Measurements from ENCODE around the gene SLC25A47.

Gene SLC25A47

DNA sequence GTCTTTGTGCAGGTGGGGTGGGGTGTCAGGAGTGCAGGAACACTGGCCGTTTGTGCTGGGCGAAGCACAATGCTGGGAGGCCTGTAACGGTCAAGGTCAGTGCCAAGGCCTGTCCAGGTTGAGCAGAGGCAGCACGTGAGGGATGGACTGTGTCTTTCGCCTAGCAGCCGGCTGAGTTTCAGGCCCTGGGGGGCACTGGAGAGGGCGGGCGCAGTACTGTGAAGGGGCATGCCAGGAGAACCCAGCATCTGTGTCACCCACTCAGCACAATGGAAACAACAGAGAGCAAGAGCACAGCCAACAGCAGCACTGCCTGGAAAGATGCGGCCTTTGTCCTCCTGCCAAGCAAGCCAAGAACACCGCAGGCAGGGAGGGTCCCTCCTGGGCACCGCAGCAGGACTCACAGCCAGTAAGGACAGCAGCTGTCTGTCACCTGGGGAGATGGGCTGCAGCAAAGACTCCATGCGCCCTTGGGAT, 25.2 kb downstream of the SLC25A47 start:
- no peak for DNase-seq (ENCODE audit: low read depth in 2 of 2)

DNA sequence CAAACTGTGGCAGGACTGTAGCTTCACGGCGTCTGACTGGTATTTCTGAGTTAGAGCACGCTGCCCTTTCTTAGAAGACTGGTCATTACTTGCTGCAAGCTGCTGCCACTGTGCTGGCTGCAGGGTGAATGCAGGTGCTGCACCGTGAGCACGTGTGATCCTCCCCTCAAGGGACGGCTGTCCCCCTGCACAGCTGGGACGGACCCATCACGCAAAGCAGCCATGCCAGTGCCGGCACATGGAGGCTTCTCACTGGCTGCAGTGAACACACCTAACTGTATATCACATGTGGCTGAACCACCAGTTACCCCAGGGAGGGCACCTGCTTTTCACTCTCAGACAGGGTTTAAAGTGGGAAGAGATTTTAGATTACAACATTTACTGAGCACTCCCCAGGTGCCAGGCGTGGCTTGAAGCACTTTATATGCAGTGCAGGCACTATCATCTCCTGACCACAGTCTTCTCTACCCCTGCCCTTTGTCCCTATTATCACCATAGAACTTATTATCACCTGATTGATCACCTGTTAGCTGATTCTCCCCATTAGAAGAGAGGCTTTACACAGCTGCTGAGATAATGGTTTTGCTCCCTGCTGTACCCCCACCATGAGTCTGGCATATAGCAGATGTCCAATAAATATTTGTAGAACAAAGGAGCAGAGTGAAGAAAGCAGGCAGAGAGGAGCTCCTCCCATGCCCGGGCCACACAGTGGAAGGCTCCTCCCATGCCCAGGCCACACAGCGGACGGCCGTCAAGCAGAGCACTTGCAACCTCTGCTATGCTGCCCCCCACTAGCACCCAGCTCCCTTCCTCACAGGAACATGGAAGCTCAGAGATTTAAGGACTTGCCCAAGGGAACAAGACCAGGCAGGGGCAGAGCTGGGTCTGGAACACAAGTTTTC, 25.9 kb downstream of the SLC25A47 start:
- DNase-seq (ENCODE audit: low read depth in 2 of 2) = no peak

DNA sequence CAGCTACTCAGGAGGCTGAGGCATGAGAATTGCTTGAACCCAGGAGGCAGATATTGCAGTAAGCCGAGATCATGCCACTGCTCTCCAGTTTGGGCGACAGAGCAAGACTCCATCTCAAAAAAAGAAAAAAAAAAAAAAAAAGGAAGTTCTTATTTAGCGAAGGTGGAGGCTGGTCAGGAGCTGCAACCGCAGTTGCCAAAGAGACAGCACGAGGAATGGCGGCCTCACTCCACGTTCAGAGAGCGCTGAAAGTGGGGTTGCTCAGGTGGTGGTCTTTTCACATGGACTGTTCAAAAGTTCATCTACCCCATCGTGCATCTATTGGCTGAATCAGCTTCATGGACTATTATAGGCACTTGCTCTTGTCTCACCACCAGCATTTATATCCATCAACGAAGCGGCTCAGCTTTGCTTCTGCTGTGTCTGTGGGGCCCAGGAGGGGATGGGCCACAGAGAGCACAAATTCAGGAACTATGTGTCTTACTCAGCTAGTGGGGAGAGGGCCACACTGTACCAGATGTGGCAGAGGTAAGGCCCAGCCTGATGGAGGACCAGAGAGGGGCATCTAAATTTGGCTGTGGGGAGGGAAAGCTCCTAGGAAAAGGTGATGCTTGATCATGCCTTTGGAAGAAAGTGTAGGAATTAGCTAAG, 27.3 kb downstream of the SLC25A47 start:
- no peak for DNase-seq (ENCODE audit: low read depth in 2 of 2)

DNA sequence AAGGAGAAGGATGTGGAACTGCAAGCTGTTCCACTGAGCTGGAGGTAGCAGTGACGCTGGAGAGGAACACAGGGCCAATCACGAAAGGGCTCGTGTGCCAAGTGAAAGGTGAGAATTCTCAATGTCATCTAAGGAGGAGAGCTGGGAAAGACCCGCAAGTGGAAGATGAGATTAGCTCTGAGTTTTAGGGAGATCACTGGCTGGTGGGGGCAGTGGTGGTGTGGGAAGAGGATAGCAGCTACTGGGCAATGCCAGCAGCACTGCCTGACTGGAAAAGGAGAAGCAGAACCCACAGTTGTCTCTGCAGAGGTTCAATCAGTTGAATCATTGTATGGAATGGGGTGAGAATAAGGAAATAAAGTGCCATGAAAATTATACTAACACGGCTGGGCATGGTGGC, 27.8 kb downstream of the SLC25A47 start:
- DNase-seq (ENCODE audit: low read depth in 2 of 2) = no peak

DNA sequence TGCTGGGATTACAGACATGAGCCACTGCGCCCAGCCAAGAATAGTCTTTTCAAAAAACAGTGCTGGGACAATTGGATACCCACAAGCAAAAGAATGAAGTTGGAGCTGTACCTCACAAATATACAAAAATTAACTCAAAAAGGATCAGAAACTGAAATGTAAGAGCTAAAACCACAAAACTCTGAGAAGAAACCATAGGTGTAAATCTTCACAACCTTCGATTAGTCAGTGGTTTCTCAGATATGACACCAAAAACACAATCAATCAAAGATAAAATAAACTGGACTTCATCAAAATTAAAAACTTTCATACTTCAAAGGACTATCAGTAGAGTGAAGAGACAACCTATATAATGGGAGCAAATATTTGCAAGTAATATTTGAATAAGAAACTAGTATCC, 35.3 kb downstream of the SLC25A47 start:
- DNase-seq (ENCODE audit: low read depth in 2 of 2) = no peak

DNA sequence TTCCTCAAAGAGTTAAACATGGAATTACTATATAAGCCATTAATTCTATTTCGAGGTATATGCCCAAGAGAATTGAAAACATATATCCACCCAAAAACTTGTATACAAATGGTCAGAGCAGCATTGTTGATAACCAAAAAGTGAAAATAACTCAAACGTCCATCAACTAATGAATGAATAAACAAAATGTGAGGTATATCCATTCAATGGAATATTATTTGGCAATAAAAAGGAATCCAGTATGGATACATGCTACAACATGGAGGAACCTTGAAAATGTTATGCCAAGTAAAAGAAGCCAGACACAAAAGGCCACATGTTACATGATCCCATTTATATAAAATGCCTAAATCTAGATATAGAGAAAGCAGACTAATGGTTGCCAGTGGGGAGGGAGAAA, 36.0 kb downstream of the SLC25A47 start:
- no peak for DNase-seq (ENCODE audit: low read depth in 2 of 2)

DNA sequence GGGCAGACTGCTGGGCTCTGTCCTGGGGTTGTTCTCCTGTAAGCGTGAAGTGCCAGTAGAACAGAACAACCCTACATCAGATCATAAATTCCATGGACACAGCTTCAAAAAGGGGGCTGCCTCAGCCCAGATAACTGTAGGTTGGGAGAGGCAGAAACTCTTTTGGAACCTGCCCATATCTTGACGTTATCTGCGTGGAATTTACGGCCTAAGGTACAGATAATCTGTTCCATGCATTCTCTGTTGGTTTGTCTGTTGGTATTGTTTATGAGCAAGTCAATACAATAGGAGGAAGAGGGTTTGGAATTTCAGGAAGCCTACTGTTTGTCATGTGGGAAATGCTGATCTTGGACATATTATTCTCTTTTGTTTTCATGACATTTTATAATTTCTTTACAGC, 36.7 kb downstream of the SLC25A47 start:
- DNase-seq (ENCODE audit: low read depth in 2 of 2) = no peak

DNA sequence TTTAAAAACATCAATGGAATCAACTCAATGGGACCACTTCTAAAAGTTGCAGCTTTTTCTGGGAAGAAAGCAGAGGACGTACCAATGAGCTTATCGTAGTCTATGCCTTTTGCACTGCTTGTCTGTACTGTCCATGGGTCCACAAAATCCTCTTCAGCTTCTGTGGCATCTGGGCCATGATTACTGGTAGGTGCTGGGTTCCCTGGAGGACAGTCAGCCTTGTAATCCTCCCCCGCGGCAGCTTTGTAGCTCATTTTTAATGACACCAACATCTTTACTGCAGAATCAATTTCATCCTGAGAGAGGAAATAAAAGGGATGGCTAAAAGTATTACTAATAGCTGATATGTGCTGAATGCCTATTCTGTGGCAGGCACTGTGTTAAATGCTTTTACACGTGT, 38.5 kb downstream of the SLC25A47 start:
- no peak for DNase-seq (ENCODE audit: low read depth in 2 of 2)

DNA sequence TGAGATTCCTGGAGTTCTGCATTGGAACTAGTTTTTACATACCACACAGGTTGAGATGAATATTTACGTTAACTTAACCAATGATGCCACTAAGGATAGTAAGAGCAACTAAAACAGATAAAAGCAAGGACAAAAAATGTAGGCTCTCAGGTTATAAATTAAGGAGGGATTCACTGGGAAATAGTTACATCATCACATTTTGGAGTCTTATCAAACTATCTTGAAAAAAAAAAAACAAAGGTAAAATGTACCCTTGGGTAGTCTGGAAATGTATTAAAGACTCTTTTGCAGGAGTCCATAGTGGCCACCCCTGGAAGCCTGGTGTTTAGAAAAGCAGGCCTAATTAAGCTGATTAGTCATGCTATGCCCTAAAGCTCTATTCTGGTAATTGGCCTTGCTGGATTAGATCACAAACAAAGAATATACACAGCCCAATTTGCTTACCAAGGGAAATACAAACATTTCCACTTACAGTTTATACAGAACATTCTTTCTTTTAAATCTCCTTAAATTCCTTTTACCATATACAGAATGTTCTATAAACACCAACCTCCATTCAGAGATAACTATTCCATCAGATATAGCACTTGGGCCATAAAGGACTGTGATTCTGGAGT, 39.3 kb downstream of the SLC25A47 start:
- DNase-seq (ENCODE audit: low read depth in 2 of 2) = no peak

DNA sequence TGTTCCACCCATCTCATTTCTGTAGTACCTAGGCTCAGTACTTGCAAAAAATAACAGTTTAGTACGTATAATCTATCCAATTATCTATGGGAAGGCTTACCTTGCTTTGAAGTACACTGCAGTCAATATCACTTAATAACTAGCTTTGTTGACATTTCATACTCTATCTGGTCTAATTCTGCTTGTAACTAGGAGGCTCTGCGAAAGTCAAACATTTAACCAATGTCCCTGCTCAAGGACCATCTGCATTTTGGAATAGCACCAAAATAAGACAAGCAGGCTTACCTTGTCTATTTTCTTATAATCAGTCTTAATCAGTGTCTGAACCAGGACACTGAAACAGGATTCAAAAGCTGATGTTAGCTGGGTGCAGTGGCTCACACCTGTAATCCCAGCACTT, 39.9 kb downstream of the SLC25A47 start:
- DNase-seq (ENCODE audit: low read depth in 2 of 2) = no peak

DNA sequence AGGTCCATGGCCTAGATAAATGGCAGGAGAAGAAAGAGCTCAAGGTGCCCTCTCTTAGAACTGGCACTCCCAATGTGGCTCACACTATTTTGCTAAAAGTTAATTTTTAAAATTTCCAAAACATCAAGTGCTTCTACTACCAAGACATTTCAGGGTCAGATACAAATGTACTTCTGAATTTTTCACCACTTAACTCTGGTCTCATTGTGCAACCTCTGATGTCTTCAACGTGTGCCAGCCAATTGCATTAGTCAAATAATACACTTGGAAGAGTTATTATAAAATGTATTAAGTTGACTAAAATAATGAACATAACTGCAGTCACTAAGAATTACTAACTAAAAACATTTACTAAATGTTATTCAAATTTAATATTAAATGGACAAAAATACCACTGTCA, 41.3 kb downstream of the SLC25A47 start:
- no peak for DNase-seq (ENCODE audit: low read depth in 2 of 2)

DNA sequence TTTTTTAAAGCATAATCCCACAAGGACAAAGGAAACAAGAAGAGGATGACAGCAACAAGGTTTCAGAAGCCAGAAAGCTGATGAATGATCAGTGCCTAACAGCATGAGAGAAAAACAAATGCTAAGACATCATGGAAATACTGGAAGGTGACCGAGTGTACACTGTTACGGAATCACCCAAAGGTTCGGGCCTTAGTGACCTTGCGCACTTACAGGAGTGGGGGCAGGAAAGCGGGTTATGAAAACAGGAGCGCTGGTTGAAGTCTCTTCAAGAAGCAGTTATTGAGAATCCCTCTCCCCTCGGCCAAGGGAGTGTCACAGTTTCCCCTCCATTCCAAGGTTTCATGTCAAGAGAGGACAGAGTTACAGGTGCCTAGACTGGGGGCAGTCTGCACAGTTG, 42.6 kb downstream of the SLC25A47 start:
- no peak for DNase-seq (ENCODE audit: low read depth in 2 of 2)

DNA sequence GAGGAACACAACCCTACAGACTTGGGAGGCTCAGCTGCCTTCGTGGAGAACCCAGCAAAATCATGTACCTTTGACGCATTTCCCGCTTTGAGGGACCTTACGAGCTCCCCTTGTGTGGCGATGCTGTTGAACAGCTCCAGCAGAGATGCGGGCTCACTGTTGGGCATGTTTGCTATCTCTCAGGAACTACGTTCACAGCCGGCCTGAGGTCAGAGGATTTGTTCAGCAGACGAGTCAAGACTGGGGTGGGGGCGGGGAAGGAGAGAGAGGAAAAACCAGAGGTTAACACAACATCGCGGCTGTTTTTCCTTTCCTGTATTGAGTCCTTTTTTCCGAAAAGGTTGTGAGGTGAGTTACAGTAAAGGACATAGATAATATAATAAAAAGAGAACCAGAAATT, 45.9 kb downstream of the SLC25A47 start:
- no peak for DNase-seq (ENCODE audit: low read depth in 2 of 2)

DNA sequence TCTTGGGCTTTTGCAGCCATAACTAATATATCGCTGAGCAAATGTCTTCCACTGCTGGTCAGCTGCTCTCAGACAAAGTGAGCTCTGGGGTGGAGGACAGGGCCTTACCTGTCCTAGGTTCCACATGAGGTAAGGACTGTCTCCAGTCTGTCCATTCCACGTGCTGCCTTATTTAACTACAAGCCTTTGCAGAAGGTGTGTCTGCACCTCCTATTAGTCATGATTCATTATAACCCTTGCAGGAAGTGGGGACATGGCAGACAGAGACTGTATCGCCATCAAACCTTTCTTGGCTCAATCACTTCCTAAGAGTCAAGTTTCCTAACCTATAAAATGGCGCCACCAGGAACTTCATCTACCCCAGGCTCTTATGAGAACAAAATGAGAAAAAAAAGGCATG, 46.9 kb downstream of the SLC25A47 start:
- no peak for DNase-seq (ENCODE audit: low read depth in 2 of 2)

DNA sequence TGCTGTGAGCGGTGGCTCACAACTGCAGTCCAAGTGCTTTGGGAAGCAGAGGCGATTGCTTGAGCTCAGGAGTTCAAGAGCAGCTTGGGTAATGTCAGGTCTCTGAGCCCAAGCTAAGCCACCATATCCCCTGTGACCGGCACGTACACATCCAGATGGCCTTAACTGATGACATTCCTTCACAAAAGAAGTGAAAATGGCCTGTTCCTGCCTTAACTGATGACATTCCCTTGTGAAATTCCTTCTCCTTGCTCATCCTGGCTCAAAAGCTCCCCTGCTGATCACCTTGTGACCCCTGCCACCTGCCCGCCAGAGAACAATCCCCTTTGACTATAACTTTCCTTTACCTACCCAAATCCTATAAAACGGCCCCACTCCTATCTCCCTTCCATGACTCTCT, 48.6 kb downstream of the SLC25A47 start:
- no peak for DNase-seq (ENCODE audit: low read depth in 2 of 2)

DNA sequence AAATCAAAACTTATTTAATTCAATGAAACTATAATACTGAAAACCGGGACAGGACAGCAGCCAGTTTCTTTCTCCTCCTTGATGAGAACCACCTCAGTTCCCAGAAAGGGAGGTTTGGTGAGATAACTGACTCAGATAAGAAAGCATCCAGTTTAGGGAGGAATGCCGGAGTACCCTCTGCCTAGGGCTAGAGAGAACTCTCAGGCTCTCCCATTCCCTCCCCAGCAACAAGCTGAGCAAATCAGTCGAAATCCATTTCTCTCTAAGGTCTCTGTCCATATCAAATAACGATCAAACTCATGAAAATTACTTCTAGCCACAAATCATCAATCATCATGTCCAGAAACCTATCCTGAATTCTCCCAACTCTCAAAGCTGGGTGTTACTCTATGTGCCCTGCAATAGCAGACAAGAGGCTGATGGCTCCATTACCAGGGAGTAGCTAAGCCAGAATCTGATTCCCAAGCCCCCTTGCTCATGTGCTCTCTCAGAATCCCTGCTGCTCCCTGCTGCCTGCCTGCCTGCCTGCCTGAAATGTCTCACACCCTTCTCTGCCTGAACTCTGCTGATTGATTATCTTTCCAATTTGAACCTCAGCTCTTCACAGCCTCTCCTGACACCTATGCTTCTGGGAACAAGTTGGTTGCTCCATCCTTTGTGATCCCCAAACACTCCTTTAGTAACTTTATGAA, 49.4 kb downstream of the SLC25A47 start:
- DNase-seq (ENCODE audit: low read depth in 2 of 2) = no peak

DNA sequence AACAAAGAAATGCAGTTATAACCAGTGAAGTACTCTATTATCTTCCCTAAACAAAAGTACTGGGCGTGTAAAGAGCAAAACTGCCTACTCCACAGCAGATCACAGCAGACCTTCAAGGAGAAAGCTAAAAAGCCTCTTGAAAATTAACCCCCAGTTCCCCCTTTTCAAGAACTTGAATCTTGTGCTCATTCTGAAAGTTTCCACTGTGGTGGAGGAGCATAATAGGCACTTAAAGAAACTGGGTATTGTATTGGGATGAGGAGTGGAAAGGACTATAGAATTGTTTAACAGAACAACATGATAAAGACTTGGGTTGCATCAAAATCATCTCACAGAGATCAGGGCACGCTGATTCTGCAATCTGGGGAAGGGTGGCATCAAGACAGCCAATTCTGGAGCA, 51.1 kb downstream of the SLC25A47 start:
- DNase-seq (ENCODE audit: low read depth in 2 of 2) = no peak

DNA sequence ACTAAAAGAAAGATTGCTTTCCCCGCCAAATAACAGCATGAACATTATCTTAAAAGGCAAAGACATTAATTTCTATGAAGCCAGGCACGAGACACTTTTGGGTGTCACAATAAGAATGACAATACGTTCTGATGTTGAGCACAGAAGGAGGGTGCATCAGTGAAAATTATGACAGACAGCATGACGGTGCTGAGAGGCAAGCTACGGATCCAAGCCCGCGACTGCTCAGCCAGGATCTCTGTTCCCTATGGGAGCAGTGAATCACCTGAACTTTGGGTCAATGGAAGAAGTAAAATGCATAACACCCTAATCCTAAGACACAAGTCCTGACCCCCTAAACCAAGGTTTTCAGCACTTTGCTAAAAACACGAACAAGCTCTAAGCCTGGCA, 51.7 kb downstream of the SLC25A47 start:
- DNase-seq (ENCODE audit: low read depth in 2 of 2) = no peak

DNA sequence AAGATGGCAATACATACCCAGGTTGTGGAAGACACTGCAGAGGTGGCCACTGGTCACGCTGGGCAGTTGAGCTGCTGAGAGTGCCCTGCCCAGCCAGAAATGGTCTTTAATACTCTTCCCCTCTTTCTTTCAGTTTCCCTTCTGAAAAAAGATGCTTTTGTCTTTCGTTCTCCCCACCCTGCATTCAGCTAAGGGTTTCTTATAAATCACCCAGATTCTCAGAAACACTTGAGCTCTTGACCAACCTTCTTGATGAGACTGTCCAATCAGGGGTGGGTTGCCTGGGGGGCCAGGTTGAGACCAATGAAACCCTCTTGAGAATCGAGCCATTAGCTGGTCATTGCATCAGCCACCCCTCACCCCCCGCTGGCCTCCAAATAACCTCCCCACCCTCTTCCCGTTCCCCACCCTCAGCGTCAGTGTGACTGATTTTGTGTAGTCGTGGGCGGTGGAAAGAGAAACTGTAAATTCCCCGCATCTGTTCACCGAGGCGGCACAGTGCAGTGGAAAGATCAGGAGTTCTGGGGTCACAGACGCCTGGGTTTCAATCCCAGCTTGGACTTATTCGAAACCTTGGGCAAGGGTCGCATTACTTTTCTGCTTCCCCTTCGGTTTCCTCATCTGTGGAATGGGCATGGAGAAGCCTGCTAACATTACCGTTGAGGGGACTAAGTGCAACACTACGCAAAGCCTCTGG, 52.3 kb downstream of the SLC25A47 start:
- no peak for DNase-seq (ENCODE audit: low read depth in 2 of 2)

DNA sequence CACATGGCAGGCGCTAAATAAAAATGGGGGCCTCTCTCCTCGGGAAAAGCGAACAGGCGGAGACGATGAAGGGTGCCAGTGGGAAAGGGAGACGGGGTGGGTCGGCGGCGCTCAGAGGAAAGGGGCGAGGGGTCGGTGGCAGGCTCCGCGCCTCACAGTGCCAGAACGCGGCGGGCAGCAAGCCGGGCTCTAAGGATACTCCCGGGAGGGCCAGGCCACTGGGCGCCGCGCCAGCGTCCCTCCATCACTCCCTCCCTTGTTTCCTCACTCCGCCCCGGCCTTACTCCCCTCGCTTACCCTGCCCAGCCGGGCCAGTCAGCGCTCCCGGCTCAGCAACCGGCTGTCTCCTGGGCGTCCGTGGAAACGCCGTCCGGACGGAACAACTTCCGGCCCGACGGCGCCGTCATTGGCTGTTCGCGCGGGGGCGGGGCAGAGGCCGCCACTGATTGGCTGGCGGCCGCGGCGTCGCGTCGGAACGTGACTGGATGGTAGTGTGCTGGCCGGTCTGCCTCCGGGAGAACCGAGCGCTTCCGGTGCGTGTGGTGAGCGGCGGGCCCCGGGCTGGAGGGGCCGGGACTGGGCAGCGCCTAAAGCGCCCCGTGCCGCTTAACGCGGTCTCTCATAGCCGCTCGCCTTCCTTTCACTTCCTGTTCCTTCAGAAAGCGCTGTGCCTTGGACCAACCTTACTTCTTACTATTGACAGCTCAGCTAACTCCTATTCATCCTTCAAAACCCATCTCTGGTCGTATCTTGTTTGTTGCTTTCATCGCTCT, 53.0 kb downstream of the SLC25A47 start, which contains the start of gene WDR25:
TSS of gene WDR25 (plus strand) at position 523 of the 773 bp plus-strand sequence.
- DNase-seq (ENCODE audit: low read depth in 2 of 2) = peak; percentile 82 to 88

DNA sequence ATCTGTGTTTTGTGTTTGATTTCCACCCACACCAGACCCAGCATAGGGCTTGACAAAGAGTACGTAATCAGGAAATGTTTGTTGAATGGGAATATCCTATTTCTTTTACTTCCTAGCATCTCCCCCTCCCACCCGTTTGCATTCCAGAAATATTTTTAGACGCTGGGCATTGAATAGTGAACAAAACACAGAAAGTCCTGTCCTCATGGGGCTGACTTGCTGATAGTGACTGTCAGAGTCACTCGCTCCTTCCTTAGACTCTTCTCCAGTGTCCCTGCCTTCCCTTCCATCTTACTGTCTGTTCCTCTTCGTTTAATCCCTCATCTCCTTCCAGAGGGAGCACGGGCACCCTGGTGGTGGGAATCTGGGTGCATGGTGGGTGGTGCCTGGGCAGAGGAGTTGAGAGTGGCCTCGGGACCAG, 53.6 kb downstream of the SLC25A47 start:
- DNase-seq (ENCODE audit: low read depth in 2 of 2) = no peak

Data from stimulated activated CD8-positive, alpha-beta memory T cell treated with anti-CD3 and anti-CD28 coated beads, Interleukin-2, amount 100 ng/mL, for 1 hour (primary cell).